Prostate gland (tissue), 2 donors: Measurements from ENCODE around the gene MICU1.

Experiments
- POLR2A ChIP-seq: fragments of 450-650 bp; IDR thresholded peaks from one replicate; pipeline ENCODE4 v1.6.1; 2016; ENCODE audit warnings: antibody characterized with exemption, mild to moderate bottlenecking
- POLR2AphosphoS5 ChIP-seq: sonication (generic); formaldehyde crosslinking; IDR thresholded peaks from one replicate; pipeline ENCODE4 v1.6.1; 2017; ENCODE audit warnings: antibody characterized with exemption
- TF ChIP-seq, protein P1 (sequence below), 4 experiments: fragments of 200-600 bp in 2 of 4; fragments of 450-650 bp in 2 of 4; sonication (generic) in 2 of 4; IDR thresholded peaks; 1 replicate in 3 of 4; 2 replicates in 1 of 4; pipeline ENCODE4 v1.5.1; 2016 to 2019; ENCODE audit warnings: antibody characterized with exemption in 4 of 4, mild to moderate bottlenecking in 2 of 4, moderate library complexity in 2 of 4

DNA sequence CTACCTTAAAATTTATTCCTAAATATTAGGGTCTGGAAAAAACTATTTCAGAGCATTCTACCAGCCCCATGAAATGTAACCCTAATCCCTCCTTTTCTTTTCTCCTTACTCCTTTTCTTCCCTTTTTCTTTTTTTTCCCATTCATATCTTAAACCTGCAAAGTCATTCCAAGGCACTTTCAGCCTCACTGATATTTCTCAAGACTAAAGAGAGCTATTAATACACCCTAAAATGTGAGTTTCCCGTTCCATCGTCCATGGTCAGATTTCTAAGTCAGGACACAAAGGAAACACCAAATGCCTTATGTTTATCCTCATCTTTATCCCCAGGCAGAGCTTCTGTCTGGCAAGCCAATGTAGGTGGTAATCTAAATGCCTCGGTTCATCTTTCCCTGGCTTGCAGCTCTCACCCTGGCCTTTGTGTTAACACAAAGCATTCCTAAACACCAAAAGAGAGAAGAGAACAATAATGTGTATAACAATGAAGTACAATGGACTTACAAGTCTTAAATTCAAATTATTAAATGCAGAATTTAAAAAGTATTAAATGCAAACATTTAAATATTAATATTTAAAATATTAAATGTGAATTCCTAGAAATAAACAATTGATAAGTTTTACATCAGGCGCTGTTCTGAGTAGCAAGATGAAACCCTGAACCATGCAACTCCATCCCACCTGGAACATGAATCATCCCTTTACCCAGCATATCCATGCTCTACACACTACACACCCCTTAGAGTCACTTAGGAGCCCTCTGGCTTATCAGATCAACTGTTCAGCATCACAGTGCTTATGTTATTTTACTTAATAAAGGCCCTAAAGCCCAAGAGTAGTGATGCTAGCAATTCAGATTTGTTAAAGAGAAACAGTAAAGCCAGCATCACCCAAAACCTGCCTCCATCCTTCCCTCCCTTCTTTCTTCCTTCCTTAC is 26.8 kb downstream of the MICU1 start:
- TF ChIP-seq, protein P1, sequence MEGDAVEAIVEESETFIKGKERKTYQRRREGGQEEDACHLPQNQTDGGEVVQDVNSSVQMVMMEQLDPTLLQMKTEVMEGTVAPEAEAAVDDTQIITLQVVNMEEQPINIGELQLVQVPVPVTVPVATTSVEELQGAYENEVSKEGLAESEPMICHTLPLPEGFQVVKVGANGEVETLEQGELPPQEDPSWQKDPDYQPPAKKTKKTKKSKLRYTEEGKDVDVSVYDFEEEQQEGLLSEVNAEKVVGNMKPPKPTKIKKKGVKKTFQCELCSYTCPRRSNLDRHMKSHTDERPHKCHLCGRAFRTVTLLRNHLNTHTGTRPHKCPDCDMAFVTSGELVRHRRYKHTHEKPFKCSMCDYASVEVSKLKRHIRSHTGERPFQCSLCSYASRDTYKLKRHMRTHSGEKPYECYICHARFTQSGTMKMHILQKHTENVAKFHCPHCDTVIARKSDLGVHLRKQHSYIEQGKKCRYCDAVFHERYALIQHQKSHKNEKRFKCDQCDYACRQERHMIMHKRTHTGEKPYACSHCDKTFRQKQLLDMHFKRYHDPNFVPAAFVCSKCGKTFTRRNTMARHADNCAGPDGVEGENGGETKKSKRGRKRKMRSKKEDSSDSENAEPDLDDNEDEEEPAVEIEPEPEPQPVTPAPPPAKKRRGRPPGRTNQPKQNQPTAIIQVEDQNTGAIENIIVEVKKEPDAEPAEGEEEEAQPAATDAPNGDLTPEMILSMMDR (IDR thresholded peaks at IDR 0.05) = no peak
- TF ChIP-seq POLR2A (no peak), POLR2AphosphoS5 (no peak)
